GM18858 (cell line): Measurements from ENCODE around the gene TEC.
"Not testable (repeated sequence)": the region's sequence is repeated elsewhere in the genome, so short reads cannot be mapped to it uniquely, and the experiment has no call there.

Source experiments
- ATAC-seq: cut with Tn5 transposase; IDR thresholded peaks from one replicate; pipeline ENCODE4 v1.9.1; 2021; ENCODE audit not compliant: unreplicated experiment

The TEC gene

DNA sequence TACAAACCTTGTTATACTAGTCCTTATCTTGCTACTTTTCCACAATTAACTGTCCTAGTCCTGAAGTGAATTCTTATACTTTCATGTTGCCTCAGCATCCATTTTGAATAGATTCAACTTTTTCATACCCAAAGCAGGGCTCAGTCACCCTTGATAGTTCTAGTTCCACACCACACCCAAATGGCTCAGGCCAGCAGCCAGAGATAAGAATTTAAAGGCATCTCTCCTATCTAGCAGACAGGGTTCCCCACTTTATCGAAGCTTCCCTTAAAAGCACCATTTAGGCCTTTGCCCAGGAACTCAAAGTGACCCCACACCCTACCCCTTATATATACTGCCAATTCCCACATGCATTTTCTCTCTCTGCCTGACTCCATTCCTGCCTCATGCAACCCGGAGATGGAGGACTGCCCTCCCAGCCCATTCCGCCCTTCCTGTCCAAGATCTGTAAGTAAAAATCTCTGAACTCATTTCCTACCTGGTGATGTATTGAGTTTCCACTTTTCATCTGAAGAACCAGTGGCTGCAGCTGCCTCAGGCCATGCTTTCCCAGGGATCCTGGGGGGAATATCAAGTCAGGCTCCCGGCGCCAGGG lies 71.9 kb downstream of the TEC start:
- ATAC-seq = peak; percentile 29

DNA sequence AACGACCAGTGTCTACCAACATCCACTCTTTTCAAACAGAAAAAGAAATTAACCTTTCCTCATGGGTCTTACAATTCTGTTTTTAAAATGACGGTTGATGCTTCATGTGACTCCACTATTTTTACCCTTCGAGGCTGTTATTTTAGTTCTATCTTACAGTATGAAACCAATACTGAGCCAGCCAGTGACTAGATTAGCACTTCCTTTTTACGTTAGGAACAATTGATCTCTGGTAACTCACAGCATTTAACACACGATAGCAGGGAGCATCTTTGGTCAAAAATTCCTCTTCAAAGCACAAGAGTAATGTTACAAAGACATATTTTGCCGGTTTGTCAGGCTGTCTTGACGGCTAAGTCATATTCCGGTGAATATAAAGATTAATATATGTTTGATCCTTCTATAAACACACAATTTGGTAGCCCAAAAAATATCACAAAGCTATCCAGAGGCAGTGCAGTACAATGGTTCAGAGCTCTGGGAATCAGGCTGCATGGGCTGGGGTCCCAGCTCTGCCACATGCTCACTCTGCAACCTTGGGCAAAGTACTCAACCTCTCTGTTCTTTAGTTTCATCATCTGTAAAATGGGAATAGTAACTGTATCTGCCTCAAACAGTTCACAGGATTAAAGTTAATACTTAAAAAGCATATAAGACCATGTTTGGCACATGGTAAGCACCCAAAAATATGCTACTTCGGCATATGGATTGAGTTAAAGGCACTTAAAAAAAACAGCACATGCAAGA lies 72.7 kb downstream of the TEC start:
- peak; percentile 71 for ATAC-seq

DNA sequence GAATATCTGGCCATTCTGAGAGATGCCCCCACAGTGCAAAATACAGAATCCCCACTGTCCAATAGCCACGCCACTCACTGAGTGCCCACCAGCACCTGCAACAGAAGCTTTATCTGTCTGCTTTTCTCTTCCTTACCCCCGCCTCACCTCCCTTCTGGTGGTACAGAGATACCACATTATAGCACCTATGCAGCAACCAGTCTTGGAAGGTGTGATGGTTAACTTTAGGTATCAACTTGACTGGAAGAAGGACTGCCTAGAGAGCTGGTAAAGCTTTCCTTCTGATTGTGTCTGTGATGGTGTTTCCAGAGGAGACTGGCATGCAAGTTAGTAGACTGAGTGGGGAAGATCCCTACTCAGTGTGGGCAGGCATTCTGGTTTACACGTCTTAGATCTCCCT lies 73.8 kb downstream of the TEC start:
- no peak for ATAC-seq

DNA sequence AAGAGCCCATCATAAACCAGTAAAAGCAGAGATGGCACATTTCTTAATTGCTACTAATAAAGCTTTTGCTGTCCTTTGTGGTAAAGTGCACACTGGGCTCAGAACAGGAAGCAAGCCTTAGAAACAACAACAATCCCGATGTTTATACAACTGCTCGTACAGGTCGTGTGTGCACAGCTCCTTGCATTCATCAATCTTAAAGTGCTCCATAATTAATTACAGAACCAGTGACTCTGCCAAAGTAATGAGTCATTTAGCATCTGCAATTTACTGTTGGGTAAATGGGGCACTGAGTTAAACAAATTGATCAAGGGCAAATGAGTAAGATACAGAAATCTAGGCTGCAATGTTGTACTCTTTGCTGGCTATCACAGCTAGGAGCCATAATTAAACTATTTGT lies 74.3 kb downstream of the TEC start:
- no peak for ATAC-seq

DNA sequence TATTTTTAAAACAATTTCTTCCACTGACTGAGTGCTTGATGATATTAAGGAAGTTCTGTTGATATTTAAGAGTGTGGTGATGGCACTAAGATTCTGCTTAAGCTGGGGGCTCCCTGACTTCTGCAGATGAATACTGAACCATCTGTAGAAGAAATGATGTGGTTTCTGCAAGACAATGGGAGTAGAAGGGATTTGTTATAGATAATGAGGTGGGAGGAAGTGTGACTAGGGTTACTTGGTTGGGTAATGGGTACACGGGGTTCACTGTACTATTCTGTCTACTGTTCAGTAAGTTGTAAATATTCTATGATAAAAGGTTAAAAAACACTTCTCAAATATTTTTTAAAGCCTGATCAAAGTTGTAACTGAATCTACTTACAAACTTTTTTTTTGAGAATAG lies 74.7 kb downstream of the TEC start:
- no peak for ATAC-seq

DNA sequence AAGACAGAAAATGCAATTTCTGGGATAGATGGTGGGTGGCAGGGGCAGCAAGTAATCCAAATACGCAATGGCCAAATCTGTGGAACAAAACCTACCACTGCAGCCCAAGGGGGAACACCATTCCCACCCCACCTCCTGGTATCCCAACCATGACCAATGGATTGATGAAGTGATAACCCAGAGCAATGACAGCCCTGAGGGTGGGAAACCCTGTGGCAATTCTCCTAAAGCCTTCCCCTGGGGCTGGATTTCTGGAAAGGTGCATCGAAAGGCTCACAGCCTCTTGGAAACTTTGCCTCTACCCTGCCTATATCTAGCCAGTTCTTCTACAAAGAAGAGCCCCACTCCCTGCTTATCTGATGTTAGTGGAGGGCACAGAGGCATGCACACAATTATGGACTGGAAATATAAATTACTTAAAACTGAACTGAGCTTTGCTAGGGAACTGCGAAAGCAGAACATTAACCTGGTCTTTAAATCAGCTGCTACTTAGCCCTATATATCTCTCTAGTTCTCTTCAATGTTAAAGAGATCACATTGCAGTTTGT lies 75.6 kb downstream of the TEC start:
- ATAC-seq = no peak

DNA sequence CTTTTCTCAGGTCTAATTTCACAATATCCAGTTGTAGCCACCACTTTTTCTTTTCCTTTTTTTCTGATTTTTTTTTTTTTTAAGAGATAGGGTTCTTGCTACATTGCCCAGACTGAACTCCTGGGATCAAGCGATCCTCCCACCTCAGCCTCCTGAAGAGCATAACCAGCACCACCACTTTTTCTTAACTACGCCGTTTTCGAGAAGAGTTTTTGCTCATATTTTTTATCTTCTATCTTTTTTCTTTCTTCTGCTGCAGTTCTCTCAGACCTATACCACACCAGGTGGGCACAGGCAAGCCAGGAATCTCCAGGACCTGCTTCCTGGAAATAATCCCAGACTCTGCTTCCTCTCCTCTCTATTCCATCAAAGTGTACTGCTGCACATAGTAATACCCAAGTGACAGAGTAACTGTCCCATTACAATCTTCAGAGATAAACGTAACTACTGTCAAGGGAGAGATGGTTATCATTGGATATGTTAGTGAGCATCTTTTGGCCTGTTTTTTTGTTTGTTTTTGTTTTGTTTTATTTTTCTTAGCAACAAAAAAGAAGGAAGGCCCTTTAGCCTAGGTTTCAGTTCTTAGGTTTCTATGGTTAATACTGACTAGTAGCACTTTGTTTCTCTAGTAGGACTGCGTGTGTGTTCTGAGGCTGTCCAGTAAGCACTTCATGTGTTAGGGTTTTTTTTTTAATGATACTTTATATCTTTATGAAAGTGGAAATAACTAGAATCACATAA lies 76.4 kb downstream of the TEC start:
- no peak for ATAC-seq

DNA sequence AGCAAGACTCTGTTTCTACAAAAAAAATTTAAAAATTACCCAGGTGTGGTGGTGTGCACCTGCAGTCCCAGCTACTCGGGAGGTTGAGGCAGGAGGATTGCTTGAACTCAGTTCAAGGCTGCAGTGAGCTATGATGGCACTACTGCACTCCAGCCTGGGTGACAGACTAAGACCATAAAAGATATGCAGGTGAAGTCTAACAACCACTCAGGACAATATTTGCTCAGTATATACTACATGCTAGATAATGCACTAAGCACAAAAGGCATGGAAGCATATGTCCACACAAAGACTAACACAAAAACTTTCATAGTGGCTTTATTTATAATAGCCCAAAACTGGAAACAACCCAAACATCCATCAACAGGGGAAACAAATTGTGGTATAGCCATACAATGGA lies 77.9 kb downstream of the TEC start:
- ATAC-seq = no peak

DNA sequence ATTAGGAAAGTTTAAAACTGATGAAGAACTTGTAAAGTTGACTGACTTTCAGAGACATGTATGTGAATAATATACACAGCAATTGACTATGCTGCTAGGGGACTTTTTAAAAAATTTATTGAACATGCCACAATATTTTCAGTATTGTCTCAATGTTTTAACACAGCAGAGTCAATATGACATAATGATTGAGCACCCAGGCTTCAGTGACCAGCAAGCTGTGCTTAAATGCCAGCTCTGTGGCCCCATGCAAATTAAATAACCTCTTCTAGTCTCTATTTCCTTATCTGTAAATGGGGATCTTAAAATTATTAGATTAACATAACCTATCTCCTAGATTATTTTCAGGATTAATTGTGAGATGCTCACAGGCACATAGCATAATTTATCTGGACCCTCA lies 78.8 kb downstream of the TEC start:
- ATAC-seq = peak; percentile 40

DNA sequence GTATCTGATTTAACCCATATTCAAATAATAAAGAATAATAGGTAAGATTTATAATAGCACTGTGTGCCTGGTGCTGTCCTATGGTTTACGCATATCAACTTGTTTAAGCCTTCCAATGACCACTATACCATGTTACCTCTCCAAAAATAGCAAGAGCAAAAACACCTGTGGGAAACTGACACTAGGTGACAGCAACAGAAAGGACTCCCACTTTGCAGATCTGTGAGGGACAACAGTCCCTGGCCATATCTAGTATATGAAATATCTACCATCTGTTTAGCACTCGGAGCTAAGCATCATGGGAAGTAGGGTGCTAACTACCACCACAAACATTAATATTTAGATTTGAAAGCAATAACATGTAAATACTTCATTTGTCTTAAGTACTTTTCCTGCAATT lies 79.9 kb downstream of the TEC start:
- ATAC-seq = no peak

DNA sequence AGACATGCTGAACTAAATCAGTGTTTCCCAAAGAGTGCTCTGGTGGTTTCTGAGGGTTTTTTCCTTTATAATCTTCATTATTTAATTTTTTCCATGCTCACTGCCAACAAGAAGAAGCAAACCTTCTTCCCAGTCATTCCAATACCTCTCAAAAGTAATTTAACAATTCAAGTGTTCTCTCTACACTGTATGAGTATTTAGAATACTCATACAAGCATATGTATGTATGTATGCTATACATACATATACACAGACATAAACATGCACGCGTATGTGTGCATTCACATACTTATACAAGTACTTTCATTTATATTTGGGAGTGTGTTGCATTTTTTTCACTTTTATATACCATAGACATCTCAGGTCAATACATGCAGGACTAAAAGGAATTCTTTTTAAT lies 81.2 kb downstream of the TEC start:
- no peak for ATAC-seq

DNA sequence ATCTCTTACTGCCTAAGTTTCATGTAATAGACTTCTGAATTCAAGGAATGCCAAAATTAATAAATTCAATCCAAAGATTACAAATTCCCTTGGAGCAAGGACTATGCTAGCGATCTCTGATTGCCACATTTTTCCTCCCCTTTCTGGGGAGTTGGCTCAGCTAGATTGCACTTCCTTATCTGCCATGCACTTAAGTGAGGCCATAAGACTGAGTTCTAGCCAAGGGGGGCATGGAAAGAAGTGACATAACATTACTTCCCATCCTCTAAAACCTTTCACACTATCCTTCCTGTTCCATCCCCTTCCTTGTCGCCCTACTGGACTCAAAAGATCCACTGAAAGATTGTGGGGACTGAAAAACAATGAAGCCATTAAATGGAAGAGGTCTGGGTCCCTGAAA lies 81.8 kb downstream of the TEC start:
- no peak for ATAC-seq

DNA sequence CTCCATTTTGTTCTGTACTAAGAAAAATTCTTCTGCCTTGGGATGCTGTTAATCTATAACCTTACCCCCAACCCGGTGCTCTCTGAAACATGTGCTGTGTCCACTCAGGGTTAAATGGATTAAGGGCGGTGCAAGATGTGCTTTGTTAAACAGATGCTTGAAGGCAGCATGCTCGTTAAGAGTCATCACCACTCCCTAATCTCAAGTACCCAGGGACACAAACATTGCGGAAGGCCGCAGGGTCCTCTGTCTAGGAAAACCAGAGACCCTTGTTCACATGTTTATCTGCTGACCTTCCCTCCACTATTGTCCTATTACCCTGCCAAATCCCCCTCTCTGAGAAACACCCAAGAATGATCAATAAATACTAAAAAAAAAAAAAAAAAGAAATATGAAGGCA lies 82.6 kb downstream of the TEC start:
- not testable (repeated sequence) for ATAC-seq

DNA sequence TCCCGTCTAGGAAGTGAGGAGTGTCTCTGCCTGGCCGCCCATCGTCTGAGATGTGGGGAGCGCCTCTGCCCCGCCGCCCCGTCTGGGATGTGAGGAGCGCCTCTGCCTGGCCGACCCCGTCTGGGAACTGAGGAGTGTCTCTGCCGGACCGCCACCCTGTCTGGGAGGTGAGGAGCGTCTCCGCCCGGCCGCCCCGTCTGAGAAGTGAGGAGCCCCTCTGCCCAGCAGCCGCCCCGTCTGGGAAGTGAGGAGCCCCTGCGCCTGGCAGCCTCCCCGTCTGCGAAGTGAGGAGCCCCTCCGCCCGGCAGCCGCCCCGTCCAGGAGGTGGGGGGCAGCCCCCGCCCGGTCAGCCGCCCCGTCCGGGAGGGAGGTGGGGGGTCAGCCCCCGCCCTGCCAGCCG lies 83.2 kb downstream of the TEC start:
- ATAC-seq = not testable (repeated sequence)

DNA sequence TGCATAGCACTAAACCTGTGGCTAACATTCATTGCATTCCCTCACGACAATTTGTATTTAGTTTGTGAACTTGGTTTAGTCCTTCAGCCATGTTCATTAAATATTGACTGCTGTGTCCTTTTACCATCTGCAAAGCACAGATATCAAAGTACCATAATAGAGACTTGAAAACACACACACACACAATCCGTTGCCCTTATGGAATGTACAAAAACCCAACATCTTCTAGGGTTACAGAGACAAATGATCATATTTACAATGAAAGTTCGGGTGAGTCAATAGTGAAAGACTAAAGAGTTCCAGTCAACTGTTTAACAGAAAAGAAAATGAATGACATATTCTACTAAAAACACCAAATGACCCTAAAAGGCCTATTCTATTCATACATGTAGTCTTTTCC lies 84.8 kb downstream of the TEC start:
- no peak for ATAC-seq

DNA sequence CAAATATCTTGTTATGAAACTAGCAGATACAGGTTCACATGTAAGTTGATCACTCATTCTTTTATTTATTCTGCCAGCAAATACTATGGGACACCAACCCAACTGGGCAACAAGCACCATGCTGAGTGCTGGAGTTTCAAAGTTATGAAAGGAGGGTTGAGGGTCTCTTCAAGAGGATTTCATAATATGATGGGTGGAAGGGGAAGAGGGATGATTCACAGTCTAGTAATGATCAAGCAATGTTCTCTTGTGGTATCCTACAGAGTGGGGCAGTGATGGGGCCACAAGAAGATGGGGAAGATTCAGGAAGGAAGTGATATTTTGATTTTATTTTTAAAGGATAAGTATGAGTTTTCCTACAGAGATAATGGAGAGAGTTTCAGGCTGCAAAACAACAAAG lies 89.4 kb downstream of the TEC start:
- no peak for ATAC-seq

DNA sequence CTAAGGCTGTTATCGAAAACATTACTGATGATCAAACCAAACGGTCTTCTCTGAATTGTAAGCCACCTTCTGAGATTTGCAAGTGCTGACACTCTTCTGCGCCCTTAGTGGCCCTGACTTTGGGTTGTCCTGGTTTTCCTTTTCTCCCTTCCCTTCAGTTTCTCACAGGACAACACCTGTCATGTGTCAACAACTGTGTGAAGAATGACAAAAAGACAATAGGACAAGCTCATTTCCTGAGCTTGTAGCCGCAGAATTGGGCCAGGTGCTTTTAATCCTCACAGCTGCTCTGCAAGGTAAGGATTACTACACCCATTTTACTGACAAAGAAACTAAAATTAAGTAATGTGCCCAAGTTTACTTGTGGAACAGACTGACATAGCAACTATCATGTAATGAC lies 90.7 kb downstream of the TEC start:
- no peak for ATAC-seq

DNA sequence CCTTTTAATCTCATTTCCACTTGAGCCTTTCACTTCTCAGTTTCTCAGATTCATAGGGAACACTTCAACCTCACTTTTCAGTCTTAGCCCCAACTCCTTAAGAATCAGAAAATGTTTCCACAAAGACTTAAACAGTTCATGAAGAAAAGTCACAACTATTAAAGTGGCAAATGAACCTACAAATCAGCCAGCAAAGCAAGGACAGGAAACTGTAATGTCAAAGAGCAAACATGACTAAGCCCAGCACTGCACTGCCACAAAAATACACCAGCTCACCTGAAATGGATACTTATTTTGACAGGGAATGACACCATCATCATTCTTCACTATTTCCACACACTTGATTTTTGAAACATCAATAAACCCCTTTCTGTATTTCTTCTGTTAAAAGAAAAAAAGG lies 93.8 kb downstream of the TEC start:
- ATAC-seq = no peak

DNA sequence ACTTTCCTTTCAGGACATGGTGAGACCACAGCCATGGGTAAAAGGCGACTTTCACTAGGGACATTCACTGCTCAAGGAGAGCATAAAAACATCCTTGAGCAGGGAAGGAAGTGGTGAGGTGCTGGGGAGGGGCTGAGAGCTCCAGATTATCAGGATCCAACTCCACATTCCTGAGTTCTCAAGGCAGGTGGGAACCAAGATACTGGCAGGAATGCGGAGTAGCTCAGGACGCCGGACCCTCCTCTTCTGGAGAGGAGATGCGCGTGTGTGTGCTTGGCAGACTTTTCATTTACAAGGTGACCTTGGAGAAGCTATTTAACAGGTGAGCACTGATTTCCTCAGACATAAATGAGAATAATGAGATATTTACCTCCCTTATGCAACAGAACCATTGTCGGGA lies 94.3 kb downstream of the TEC start:
- no peak for ATAC-seq

DNA sequence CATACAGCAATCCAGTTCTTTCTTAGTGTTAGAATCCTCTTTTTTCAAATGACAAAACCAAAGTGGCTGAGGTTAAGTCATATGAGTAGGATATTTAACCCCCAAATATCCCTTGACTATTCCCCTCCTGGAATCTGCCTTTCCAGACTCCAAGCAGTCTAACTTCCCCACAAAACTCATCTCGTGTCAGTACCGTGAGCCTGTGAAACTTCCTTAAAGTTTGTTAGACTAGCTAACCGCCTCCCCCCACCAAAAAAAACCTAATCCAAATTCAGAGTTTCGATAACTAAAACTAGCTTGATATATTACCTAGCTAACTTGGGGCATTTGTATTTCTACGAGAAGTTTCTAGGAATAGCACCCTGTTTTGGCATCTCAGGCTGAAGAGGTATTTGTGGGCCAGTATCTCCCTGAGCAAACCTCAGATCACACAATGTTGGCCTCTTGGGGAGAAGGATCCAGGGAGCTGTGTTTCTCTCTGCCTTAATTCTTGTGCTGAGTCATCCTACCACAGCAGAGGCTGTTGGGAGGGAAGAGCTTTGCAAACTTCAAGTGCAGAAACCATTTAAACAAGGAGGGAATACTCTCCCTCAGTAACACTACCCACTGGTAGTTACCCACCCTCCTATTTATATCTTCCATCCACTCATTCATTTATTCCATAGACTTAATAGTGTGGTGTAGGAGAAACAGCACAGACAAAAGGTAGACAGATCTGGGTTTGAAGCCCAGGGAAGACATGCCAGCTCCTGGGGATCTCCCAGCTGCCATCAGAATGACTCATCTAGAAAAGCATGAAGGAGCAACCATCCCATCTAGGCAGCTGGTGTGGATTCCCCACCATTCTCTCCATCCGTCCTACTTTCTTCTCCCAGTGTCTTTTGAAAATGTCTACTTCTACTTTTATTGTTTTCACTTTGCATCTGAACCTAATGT lies 96.3 kb downstream of the TEC start:
- ATAC-seq = peak; percentile 54

DNA sequence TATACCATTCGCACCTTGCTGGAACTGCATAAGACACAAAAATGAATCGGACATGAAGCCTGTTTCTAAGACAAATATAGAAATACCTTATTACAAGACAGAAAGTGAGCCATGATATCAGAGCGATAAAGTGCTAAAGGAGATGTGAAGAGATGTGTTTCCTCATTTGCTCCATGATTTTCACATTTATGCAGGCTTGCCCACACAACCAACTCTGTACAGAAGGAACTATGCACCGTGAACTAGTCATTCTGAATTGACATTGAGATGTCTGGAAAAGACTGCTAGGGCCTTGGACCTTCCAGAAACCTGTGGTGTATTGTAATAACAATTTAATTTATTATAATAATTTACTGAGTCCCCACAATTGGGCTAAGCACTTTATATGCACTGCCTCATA lies 97.0 kb downstream of the TEC start:
- ATAC-seq = no peak
